Caki2 (cell line): ENCODE measurements around the gene CFAP58. TPM values are rescaled to one million over a fixed set of nuclear protein-coding genes. Genes with fewer than 3 reads are reported as not detected.

Source experiments
- DNase-seq: peaks from one replicate; pipeline ENCODE4 v3.0.0-alpha.2; 2015; ENCODE audit warnings: low read depth
- in situ Hi-C: cut with HindIII; loops from 2 replicates; pipeline ENCODE4 v1.10.0; 2016; ENCODE audit warnings: low sequenced_read_pairs, low pct_unique_long_range_greater_than_20kb, mixed read lengths
- total RNA-seq: library from RNA; depleted of rRNA; stranded (reverse); fragments of >200 nt; shearing (Covaris generic); gene quantifications from 2 replicates; pipeline ENCODE4 v1.2.3, GENCODE V29; 2014; ENCODE audit warnings: low replicate concordance

The CFAP58 gene
- total RNA-seq, 1 experiment from 2014 or later, result 0.07 TPM

DNA sequence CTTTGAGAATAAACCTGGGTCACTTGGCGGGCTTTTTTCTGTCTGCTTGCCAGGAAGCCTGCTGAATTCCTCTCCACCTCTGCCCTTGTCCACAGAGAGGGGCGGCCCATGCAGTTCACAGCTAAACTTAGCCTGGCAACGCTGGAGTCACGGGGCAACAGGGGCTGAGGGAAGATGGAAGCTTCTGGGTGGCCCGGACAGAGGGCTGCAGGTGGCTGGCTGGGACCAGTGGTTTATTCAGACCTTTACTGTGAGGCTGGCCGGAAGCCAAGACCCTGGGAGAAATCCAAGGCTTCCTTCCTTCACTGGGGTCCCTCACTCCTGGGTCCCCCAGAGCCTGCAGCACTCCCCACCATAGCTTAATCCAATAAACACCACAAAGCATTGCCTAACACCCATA is 32.4 kb upstream of the CFAP58 start:
- in situ Hi-C loops, result no loop called here
- DNase-seq, result no peak

DNA sequence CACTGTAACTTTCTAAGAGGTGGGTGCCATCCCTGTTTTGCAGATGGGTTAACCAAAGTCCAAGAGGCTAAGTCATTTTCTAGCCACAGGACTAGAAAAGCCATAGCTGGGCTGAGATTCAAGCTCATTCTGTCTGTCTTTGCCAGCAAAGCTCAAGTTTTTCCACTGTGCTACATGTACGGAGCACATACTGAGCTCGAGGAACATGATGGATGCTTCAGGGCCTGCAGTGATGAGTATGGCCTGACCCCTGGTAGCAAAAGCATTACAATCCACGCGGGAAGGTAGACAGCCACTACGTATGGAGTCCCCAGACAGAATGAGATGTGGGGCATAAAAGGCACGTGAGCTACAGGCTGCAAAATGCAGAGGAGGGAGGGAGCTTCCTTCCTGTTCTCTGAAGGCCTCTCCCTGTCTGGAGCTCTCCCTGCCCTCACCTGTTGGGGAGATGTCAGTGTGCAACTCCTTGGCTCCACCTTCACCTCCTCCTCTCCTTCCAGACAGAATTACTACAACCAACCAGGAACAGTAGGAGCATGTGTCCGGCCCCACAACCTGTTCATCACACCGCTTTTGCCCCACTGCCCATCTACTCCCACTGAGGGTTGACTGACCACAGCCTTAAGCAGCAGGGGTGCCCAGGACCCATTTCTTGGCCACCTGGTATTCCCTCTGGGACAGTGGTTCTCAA is 31.8 kb upstream of the CFAP58 start:
- in situ Hi-C loops, result no loop called here

DNA sequence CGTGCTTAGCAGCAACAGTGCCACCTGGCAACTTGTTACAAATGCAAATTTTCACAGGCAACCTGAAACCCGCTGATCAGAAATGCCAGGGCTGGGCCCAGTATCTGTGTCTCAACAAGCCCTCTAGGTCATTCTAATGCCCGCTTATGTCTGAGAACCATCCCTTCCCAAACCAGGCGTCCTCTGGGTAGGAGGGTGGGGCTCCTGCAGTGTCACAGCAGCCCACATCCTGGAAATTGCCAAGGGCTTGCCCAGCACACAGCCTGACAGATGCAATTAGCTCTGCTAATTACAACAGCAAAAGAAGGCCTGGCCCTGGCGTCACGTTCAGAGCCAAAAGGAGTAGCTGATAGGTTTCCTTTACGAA is 31.2 kb upstream of the CFAP58 start:
- no peak for DNase-seq
- in situ Hi-C loops, result no loop called here

More for the DNA sequence above, 31.8 kb upstream of the CFAP58 start:
- no peak for DNase-seq

DNA sequence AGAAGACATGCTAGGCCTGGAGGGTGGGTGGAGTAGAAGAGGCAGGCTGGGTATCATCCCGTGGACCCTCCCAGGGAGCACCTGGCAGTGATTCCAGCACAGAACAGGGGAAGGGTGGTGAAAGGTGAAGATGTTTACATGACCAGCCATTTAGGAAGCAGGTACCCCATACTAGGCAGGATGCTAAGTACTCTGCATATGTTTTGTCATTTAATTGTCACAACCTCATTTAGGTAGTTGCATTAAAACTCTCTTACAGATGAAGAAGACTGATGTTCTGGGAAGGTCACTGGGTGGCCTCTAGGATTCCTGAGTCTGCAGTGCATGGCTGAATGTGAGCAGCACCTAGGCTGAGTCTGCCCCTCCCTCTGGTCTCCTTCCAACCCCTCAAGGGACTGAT is 30.5 kb upstream of the CFAP58 start:
- in situ Hi-C loops, result no loop called here
- DNase-seq, result no peak

DNA sequence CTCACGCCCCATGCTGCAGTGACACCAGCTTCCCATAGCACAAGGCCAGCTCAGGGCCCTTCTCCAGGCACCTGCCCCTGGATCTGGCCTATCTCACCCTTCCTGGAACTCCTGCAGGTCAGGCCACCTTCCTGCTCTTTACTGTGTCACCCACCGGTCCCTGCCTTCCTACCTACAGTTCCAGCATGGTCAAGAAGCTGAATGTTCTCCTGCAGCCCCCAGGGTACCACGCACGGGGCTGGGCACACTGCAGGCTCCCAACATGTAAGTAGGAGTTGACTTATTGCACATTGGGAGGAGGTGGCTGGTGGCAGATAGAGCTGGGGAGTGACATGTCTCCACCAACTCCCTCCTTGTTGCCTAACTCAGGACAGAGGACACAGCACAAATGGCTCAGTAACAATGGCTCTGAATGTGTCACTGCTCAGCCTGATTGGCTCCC is 29.9 kb upstream of the CFAP58 start:
- in situ Hi-C loops, result no loop called here
- no peak for DNase-seq

DNA sequence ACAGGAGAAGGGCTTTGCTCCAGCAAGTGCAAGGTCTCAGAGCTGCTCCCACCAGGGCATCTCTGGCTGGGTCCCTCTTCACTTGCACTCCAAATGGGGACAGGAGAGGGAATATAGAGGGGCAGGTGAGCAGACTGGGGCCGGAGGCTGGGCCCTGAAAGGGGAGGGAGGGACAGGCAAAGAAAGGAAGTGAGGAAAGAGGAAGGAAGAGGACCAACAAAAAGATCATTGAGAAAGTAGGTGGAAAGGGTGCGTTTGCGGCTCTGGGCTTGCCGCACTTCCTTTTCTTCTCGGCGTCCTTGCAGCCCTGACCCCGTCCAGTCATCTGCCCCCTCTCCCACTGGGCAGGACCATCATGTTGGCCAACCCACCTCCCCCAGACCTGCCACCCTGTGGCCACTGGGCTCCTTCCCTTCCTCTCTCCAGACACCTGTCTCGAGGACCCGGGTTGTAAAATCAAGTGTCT is 29.4 kb upstream of the CFAP58 start:
- in situ Hi-C loops, result no loop called here
- no peak for DNase-seq

DNA sequence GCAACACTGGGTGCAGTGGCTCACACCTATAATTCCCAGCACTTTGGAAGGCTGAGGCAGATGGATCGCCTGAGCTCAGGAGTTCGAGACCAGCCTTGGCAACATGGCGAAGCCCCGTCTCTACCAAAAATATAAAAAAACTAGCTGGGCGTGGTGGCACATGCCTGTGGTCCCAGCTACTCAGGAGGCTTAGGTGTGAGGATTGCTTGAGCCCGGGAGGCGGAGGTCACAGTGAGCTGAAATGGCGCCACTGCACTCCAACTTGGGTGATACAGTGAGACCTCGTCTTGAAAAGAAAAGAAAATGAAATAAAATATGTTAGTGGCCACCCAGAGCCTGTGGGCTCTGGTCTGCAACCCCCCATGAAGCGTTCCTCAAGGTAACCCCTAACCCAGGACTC is 28.7 kb upstream of the CFAP58 start:
- DNase-seq, result no peak
- in situ Hi-C loops, result no loop called here

DNA sequence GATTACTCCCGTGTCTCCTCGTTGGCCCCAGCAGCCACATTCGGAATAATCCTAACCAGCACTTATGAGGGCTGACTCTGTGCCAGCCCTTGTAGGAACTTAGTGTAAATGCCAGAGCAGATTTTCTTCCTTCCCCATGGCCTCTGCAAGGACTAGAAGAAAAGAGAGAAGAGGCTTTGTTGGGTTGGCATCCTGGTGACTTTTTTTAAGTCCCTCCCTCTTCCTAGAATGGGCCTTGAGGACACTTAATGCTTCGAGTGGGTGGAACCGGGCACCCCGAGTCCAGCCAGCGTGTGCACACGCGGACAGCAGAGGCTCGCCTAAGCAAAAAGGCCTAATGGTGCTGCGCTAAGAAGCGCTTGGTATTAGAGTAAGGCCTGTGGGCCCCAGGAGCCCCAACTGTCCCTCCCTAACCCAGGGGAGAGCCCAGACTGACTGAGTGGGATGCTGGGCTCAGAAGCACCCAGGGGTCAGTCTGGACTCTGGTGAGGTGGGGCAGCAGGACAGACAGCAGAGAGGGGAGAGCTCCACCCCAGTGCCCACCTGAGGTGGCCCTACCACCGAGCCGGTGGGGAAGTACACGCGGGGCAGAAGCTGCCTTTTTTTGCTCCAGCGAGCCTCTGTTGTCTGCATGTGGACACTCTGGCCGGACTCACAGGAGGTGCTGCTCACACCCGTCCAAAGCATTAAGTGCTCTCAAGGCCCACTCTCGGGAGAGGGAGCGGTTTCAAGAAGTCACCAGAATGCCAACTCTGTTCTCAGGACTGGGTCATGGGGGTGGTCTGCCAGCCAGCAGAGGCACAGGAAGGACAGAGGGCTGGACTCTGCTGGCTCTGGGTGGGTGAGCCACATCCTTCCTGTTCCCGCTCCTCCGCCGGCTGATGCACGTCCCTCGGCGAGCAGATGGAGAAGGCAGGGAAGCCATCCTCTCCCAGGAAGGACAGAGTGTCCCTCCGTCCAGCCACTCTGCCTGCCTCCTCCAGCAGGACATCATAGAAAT is 27.9 kb upstream of the CFAP58 start:
- DNase-seq, result no peak
- in situ Hi-C loops, result no loop called here

DNA sequence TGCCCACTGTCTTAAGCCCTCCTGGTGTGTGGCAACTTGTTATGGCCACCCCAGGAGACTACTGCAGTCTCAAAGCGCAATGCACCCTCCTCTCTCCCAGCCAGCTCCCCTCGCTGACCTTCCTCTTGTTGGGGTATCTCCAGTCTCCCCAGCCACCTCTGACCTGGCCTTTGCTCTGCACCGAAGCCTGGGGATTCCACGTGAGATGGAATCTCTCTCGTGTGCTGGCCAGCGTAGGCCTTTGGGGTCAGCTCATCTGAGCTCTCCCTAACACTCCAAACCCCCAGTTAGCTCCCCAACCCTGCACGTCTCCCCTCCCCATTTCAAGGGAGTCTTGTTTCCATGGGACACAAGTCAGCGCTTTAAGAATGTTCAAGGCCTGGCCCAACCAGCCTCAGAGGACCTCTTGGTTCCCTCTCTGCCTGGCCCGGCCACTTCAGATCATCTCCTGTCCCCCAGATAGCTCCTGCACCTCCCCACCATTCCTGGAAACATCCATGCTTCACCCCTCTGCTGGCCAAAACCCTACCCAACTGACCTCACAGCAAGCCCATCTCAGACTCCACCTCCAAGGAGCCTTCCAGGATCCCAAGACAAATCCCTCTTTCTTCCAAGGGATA is 26.5 kb upstream of the CFAP58 start:
- DNase-seq, result no peak
- in situ Hi-C loops, result no loop called here

DNA sequence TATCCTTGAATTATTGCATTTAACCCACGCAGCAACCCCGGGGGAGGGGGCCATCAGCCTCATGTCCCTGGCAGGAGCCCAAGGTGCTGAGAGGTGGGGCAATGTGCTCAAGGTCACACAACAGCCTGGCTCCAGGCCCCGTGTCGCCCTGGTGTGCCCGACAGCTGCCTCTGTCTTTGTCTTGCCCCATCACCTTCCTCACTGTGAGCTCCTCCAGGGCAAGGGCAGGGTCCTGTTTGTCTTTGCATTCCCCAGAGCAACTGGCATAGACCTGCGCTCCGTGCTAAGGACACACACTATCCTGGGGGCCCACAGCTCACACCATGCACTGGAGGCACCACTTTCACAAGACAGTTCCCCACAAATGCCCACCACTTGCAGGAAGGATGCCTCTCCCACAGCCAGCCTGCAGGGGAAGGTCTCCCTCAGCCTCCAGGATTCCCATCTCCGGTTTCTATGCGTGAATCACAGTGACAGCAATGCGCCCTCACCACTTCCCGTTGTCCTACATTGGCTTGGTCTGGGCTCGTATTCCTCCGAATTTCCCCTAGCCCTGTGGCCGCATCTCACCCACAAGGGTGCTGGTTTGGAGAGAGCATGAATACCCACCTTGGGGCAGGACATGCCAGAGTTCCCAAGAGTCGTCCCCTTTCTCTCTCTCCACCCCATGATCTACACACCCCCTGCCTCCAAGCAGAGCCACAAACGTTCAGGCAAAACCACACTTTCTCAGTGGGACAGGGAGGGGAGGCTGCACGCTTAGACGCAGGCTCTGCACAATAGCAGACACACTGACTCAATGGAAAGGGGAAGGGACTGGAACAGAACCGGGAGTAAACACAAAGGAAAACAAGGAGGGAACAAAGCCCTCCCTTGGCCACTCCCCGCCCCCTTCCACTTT is 25.6 kb upstream of the CFAP58 start:
- in situ Hi-C loops, result no loop called here
- DNase-seq, result peak; percentile 39

DNA sequence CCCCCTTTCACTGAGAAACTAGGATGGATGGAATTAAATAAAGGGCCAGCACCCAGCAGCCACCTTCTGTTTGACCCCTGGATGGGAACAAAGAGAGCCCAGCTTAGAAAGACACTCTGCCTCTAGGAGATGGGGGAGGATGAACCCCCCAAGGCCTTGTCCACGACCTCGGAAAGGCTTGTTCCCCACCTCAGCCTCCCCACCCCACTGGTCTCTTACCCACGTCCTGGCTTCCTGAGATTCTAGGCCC is 25.1 kb upstream of the CFAP58 start:
- DNase-seq, result no peak
- in situ Hi-C loops, result no loop called here

DNA sequence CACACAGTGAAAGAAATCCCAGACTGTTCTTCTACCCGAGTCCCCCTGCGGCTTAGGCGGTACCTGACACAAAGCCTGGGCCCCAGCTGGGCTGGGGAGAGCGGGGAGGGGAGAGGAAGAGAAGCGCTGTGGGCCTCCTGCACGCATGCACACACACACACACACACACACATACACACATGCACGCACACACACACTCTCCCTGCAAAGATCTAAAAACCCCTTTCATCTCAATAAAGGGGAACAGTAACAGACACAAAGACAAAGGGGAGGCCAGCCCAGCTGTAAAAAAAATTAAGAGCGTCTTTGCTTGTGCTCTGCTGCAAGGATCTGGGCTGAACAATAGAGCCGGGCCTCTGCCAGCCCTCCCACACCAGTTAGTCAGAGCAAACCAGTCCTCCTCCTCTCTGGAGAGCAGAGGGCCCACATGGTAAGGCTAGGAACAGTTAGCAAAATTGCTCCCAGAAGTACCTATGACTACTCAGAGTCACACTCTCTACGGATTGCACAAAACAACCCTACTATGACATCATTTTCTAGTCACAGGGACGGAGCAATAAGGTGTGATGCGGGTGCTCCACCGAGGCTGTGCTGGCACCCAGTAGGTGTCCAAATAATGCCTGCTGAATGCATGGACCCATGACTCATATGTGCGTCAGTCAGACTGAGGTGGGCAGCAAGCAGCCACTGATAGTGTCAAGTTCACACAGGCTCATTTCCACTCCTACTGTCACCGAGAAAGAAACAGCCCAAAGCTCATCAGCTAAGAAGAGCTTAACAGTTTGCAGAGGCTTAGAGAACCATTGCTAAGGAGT is 24.5 kb upstream of the CFAP58 start:
- DNase-seq, result peak; percentile 90
- in situ Hi-C loops, result no loop called here

DNA sequence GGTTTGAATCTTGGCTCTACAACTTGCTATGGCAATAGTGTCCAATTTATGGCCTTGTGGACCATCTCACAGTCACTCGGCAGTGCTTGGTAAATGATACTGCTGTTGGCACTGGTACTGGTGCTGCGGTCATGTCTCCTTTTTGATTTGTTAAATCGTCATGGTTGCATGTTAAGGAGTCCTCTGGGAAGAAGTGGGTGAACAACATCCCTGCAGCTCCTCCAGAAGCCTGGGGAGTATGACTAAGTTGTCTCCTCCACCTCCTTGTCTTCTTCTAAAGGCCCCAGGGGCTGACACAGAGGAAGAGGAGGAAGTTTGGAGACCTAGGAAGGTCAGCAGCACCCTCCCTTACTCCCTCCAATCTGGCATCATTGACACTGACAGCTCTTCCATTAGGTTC is 23.9 kb upstream of the CFAP58 start:
- no peak for DNase-seq
- in situ Hi-C loops, result no loop called here

DNA sequence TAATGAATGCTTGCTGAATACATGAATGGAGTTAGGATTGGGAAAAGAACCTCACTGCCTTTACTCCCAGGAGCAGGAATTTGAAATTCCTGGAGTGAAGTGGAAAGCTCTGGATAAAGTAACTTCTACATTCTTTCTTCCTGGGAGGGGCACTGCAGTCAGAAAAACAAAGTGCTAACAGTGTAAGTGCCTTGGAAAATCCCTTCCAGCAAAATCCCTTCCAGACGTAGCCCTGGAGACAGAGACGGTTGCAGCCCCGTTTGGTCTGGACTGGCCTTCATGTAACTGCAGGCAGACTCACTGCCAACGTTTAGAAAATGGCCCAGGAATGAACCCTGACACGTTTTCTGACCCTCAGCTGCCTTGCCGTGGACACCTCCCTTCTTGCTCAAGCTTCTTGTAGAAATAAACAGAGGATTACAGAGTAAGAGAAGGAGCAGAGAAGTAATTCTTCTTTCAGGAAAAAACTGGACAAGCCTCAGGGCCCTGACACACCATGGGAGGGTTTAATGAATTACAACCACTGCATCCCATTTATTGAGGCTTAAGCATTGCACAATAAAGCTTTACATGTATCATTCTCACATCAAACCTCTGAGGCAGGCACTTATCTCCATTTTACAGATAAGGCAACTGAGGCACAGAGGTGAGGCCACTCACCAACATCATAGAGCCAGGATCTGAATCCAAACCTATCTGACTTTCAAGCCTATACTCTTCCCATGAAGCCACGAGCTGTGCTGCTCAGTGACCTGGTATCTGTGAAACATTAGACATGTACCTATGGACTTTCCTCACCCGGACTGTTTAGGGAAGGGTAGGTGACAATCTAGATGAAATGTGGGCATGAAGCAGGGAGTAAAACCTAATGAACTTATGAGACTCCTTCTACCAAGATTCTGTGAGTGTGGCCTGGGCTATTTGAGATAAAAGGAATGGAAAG is 23.2 kb upstream of the CFAP58 start:
- in situ Hi-C loops, result no loop called here
- DNase-seq, result peak; percentile 94

DNA sequence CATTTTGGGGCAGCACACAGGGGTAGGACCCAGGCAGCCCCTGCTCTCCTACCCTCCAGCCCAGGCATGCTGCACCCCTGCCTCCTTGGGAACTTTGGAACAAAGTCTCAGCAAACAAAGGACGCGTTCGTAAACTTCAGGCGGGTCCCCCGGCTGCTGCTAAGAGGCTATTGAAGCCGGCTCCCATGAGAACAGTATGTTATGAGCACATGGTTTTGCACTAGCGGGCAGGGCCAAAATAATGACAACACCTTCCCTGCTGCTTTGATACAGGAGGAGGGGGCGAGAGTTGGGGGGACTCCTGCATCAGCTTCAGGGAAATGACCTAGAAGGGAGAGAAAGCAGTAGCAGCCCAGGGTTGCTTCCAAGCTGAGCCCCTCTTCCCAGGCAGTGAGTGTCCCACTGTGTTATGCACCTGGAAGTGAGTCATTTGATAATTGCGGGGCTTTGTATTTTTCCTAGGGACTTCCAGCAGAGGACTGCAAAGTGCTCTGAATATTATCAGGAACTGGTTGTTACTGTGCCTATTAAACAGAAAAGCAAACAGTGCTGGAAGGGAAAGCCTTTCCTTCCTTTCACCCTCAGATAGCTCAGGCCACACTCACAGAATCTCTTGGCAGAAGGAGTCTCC is 22.3 kb upstream of the CFAP58 start:
- in situ Hi-C loops, result no loop called here
- peak; percentile 65 for DNase-seq
